HG03103 (cell line): Measurements from ENCODE around the gene TFCP2L1.
"Not testable (repeated sequence)": the region's sequence is repeated elsewhere in the genome, so short reads cannot be mapped to it uniquely, and the experiment has no call there.

ENCODE experiments used
- ATAC-seq: cut with Tn5 transposase; IDR thresholded peaks from one replicate; pipeline ENCODE4 v1.9.1; 2021; ENCODE audit warnings: low read depth; ENCODE audit not compliant: unreplicated experiment

The TFCP2L1 gene

DNA sequence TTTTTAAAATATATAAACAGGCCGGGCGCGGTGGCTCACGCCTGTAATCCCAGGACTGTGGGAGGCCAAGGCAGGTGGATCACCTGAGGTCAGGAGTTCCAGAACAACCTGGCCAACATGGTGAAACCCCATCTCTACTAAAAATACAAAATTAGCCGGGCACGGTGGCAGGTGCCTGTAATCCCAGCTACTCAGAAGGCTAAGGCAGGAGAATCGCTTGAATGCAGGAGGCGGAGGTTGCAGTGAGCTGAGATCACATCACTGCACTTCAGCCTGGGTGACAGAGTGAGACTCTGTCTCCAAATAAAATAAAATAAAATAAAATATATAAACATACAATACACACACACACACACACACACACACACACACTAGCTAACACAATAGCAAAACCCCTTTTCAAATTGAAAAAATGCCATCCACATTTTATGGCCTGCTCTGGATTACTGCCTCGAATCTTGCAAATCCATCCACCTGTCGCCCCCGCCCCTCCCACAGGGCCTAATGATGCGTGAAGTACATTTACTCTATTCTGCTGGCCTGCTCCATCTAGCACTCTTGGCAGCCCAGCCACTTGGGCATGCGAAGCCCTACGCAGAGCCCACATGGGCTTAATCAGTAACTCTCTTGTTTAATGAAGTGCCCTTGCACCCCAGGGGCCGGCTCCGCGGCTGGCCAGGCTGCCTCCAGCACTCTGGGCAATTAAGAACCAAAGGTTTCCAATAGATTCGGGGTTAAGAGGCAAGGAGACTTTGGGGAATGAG is 57.4 kb downstream of the TFCP2L1 start:
- not testable (repeated sequence) for ATAC-seq

DNA sequence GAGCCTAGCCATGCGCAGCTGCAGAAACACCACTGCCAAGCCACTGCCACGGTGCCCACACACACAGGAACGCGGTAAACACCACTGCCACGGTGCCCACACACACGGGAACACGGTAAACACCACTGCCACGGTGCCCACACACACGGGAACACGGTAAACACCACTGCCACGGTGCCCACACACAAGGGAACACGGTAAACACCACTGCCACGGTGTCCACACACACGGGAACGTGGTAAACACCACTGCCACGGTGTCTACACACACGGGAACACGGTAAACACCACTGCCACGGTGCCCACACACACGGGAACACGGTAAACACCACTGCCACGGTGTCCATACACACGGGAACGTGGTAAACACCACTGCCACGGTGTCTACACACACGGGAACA is 59.3 kb downstream of the TFCP2L1 start:
- not testable (repeated sequence) for ATAC-seq

DNA sequence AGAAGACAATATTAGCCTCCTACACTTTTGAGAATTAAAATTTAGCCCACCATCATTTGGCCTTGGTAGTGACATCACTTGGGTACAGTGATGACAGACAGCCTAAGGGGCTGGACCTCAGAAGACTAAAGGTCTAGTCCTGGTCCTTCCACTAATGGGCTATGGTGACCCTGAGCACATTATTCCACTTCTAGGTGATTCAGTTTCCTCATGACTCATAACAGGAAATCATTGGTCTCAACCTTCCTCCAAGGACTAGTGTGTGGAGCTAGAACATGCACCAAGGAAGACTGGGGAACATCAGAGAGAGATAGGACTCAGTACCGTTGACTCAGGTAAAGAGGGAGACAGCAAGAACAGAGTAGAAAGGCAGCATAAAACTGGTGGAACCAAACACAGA is 64.0 kb downstream of the TFCP2L1 start:
- ATAC-seq, result no peak

DNA sequence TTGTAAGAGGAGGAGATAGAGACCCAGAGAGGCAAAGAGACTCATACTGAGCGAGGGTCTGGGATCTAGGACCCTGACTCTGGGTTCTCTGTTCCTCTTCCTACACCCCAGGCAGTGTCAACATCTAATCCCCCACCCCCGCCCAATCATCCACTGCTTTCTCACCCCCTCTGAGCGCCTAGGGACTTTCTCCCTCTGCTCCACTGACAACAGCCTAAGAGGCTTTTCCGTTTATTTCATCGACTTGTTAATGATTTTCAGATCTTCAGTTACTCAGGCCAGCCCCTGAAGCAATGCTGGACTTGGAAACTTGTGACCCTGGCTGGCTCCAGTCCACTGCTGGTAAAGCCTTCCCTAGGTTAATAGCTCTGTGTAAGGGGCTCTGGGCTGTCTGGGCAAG is 65.1 kb downstream of the TFCP2L1 start:
- ATAC-seq, result no peak

DNA sequence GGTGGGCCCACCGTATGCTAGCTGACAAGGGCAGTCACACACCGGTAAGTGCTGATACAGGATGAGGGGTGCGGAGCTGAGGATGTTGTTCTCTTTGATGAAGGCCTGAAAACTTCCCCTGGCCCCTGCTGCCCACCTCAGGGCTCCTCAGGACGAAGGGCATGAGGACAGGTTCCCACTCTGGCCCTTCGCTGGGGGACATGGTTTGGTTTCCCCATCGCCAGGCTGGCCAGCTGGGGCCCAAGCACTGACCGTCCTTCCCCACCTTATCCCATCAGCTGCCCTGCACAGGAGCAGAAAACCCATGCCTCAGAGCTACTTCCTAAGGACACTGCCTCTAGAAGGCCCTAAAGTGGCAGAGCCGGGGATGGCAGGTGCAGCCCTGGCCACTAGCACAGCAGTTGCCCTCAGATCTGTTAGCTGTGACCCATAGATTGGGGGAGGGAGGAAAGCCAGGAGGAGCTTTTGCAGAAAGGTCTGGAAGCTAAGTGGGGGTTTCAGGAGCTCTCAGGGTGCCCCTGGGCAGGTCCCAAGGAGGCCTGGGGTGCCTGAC is 66.5 kb downstream of the TFCP2L1 start:
- no peak for ATAC-seq

DNA sequence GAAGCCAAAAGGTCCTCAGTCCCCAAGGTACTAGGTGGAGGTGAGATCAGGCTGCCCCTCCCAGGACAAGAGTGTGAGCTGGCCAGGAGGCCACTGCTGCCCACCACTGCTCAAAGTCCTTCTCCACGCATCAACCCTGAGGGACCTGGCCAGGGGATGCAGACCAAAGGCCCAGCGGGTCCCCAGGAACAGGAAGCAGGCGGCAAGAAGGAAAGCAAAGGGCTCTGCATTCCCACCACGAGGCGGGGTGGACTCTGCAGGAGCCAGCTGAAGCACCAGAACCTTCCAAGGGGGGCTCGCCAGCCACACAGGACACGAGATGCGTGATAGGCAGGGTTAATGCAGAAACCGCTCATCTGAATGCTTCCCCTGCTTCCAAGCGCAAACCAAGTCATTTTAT is 67.4 kb downstream of the TFCP2L1 start:
- ATAC-seq, result no peak

DNA sequence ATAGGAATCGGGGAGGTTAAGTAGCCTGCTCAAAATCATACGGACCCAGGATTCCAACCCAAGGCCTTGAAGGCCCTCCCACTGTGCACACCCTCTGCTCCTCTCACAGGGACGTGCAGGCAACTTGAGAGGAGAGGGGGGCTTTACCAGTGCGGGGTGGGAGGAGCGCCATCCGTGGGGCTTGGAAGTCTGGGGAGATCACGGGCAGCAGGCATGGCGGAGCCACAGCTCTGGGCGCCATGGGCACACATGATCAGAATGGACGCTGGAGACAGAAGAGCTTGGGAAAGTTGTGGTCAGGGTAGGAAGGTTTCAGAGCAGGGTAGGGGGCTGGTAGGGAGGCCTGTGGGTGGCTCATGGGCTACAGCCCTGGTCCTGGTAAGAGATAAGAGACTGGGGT is 70.7 kb downstream of the TFCP2L1 start:
- ATAC-seq, result no peak

DNA sequence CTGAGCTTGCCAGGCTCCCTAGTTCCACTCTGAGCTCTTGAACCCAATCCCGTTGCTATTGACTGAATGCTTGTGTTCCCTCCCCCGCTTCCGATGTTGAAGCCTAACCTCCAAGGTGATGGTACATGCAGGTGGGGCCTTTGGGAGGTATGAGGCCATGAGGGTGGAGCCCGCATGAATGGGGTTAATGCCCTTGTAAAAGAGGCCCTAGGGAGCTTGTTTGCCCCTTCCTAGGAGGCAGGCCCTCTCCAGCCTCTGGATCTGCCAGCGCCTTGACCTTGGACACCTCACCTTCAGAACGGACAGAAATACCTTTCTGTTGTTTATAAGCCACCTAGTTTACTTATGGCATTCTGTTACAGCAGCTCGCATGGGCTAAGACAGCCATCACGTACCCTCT is 71.6 kb downstream of the TFCP2L1 start:
- no peak for ATAC-seq

DNA sequence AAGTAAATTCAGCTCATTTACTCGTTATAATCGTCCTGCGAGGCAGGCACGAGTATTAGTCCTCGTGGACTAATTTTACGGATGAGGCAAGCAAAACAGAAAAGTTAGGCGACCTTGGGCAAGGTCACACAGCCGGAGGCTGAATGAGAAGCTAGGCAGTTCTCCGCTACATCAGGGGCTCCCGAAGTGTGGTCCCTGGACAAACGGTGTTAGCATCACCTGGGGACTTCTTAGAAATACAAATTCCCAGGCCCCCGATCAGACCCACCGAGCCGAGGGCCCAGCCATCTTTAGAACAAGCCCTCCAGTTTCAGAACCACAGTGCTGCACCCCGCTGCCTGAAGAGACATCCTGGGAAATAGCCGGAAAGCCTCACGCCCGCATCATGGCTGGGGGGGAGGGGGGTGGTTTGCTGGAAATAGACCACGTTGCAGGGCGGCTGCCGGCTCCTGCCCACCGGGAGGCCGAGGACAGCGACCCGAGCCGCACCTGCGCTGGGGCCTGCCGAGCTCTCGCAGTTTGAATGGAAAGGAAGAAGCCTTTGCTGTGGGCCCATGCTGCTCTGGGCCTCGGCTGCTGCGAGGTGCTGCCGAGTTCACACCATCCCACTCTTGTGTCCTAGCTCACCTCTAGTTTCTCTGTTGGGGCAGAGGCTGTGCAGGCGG is 72.2 kb downstream of the TFCP2L1 start:
- no peak for ATAC-seq

DNA sequence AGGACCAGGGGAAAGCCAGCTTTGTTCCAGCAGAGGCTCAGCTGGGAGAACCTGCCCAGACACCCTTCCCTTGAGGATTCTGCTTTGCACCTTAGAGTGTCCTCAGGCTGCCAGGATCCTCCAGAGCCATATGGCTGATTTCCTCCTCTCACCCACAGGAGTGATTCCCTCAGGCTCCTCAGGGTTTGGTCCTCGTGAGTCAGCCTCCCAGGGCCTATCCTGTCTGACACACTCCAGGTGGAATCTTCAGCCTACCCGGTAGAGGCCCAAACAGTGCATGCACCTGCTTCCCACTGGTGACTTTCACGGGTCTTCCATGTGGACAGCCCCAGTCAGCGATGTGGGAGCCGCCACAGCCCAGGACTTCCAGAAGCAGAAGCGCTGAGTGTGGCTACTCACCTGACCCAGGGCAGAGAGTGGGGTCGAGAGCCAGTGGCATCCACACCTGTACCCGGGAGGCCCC is 73.3 kb downstream of the TFCP2L1 start:
- ATAC-seq, result no peak

DNA sequence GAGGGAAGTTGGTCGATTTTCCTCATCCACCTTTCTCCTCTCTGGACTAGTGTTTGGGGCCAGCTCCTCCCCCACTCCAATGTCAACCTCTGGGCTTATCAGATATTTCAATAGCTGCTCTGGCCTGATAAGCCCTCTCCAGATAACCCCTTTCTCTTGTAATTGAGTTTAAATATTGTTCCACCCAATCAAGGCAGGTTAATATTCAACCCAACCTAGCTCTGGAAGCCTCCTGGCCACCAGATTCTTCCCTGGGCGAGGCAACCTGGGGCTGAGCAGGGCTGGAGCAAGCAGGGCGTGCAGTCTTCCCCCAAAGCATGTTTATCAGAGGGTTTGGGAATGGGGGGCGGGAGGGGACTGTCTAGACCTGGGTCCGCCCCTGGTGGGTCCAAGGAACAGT is 73.8 kb downstream of the TFCP2L1 start:
- ATAC-seq, result no peak

DNA sequence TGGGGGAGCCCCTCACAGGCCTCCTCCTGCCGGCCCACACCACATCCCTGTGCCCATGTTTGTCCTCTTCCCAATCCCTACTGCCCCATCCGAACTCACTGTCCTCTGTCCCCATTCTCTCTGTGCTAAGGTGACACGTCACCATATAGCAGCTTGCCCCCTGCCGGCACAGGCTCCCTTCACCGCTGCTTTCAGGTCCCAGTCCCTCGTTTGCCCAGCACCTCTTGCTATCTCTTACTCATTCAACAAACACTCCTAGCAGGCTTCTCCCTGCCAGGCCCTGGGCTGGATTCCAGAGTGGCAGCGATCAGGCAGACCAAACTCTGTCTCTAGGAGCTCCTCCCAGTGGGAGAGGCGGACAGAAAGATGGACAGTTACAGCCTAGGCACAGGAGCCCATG is 74.3 kb downstream of the TFCP2L1 start:
- ATAC-seq, result no peak

DNA sequence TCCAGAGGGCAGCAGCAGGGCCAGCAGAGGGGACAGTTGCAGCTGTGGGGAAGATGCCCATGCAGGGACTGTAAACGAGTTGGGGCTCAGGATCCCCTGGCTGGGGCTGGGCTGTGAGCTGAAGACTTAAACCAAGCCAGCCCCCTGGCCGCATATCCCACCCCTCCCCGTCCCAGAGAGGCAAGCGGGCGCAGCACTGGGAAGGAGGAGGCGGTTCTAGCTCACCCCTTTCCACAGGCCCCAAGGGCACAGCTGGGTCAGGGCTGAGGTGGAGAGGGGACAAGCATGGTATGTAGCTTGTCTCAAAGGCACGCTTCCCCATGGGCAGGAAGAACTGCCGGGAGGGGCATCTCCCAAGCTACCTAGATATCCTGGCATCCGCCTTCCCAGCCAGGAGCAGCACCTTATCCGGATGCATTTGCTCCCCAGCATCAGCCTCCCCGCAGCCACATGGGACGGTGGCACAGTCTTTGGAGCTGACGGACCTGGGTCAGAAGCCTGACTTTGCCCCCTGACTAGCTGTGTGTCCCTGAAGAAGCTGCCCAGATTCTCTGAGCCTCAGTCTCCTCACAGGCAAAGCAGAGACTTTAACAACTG is 75.9 kb downstream of the TFCP2L1 start:
- no peak for ATAC-seq

DNA sequence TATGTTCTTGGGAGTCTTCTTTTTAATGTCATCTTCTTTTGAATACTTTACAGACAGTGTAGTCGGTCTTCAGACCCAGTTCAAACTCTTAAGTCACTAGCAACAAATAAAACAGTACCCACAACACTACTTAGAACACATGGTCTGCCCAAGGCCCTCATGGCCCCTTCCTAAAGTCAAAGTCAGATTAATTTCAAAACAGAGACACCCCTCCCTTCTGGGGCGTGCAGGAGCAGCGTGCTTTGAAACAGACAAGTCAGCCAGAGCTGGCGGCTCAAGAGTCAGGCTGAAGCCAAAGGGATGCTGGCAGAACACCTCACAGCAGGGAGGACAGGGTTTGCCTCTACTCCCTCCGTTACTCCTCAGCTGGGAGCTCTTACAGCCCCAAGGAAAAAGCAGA is 77.5 kb downstream of the TFCP2L1 start:
- ATAC-seq, result no peak

DNA sequence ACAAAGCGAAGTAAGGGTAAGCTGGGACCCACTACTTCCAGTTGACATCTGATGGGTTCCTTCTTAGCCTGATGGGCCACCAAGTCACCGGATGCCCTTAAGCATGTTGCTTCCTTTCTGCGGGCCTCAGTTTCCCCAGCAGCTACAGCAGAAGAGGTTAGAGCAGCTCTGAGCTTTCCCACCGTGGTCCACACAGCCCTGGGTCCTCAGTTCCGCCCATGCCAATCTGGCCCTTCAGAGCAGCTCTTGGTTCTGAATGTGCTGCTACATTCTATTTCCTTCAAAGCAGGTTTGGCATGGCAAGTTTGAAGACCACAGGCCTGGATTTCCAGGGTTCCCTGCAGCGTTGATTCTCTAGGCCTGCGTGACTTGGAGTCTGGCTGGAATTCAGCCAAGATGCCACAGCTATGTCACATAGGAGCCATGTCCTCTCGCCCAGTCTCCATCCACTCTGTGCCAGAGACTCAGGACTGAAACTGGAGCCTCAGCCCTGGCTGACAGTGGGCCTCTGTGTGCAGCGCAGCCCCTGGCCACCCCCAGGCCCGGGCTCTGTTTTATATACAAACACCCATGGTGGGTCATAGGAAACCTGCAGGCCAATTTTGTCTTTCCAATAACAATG is 79.6 kb downstream of the TFCP2L1 start:
- ATAC-seq, result no peak

DNA sequence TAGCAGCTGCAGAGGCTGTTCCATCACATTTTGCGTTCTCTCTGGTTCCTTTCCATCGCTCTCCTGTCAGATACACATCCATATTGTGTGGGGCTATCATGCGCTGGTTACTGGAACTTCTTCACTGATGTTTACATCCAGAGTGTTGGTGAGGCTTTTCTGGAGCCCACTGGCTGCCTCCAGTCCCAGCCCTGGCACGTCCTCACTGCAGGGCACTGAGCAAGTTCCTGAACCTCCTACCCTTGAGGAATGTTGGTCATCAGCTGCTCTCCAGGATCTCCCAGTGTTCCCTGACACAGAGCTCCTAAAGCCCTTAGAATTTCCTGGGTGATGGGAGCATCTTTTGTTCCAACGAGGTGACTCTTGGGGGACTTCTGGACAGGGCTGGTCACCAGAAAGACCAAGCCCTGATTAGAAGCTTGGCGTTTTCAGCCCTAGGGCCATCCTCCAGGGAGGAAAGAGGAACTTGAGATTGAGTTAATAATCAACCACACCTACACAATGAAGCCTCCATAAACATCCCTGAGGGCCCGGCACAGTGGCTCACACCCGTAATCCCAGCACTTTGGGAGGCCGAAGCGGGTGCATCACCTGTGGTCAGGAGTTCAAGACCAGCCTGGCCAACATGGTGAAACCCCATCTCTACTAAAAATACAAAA is 81.3 kb downstream of the TFCP2L1 start:
- ATAC-seq, result no peak

DNA sequence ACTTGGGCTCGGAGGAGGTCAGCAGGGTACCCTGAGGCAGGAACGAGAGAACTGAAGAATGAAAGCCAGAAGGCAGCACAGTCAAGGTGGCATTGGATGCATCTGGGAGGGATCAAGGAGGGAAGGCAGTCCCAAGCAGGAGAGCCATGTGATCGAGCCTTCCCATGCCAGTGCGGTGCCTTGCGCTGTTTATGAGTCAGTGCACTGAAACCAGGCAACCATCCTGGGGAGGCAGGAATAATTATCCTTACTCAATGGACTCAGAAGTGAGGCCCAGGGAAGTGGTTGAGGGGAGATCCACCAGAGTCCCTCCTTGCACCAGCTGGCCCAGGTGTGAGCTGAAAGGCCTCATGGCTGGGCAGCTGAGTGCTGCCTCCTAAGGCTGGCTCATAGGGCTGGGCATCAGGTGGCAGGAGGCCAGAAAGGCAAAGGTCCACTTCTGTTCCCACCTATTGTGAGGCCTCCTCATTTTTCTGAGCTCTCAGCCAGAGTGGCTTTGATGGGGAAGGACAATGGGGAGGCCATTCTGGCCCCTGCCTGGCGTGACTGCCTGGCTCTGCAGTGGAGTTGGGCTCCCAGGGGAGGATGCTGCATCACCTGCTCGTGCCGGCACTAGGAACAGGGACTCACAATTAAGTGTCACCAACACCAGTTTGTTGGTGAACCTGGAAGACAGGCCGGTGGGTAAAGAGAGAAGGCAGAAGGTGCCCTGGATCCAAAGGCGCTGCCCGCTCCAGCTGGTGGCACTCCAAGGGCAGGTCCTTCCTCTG is 82.3 kb downstream of the TFCP2L1 start:
- no peak for ATAC-seq

DNA sequence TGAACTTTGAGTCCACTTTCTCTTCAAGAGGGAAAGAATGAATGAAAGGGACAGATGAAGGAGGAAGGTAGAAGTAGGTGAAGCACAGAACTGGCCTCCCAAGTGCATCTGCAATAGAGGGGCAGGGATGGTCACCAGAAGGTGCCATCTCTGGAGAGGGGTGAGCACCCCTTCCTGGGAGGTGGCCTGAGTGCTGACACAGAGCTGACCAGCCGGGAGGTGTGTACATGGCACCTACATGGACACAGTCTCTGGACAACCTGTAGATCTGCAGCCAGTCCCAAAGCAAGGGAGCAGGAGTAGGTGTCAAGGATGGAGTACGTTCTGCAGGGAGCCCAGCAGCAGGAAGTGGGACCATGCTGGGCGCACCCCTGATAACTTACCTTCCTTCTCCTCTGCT is 83.2 kb downstream of the TFCP2L1 start:
- no peak for ATAC-seq

DNA sequence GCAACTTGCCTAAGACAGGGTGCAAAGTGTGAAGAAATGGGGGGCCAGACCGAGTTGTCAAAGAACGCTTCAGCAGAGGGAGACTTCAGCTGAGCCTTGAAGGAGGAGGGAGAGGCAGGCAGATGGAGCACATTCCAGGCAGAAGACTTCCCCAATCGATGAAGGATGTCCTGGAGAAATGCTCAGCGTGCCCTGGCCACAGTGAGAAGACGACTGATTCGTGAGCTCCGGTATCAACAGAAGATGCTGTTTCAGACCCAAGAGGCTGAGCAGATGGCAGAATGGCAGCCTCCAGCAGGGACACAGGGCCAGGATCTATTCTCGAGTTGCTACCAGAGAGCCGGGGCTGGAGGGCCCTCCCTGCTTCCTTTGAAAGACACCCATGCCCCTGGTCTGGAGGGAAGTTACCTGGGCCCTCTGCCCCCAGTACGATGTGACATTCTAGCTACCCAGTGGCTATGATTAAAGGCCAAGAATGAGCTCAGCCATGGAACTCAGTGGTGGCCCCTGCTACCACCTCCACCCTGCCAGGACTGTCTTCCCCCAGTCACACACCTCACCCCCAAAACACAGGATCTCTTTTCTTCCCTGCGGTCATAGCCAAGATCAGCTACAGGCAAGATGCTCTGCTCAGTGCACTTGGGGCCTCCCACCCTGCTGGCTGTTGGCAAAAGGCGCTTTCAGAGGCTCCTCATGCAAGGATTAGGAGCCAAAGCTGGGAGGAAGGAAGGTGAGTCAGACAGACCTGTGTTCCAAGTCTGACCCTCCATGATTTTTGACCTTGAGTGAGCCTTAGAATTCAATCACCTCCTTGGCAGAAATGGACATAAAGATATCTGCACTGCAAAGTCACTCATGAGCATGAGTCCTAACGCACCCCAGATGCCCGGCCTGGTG is 84.3 kb downstream of the TFCP2L1 start:
- ATAC-seq, result no peak
